Measurements from ENCODE around the gene LORICRIN.
"Not testable (repeated sequence)": the region's sequence is repeated elsewhere in the genome, so short reads cannot be mapped to it uniquely, and the experiment has no call there.

LORICRIN gene, protein sequence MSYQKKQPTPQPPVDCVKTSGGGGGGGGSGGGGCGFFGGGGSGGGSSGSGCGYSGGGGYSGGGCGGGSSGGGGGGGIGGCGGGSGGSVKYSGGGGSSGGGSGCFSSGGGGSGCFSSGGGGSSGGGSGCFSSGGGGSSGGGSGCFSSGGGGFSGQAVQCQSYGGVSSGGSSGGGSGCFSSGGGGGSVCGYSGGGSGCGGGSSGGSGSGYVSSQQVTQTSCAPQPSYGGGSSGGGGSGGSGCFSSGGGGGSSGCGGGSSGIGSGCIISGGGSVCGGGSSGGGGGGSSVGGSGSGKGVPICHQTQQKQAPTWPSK

DNA sequence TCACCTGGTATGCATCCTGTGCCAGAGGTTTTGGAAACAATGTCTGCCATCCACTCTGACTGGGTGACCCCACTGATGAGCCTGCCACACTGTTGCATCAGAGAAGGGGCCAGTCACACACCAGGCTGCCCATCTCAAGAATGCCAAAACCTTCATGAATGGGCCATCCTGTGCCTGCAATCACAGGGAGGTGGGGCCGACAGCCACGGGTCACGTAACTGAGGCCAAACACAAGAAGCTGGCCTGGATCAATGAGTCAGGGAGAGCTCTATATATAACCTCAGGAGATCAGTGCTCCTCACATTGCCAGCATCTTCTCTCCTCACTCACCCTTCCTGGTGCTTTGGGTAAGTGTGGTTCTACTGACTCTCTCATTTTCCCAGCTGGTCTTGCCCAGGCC lies at the start of gene LORICRIN:
Gene LORICRIN, plus strand, starts transcription at position 301 of the 400 bp plus-strand sequence. CDS start 1,263 bp downstream, outside the sequence.
- no peak for DNase-seq (ENCODE audit: low read depth)

- DNase-seq (ENCODE audit: low read depth), result no peak
Observed at GRCh38 chr1:153210206-153210605, 49.3 kb upstream of the LORICRIN start.

DNA sequence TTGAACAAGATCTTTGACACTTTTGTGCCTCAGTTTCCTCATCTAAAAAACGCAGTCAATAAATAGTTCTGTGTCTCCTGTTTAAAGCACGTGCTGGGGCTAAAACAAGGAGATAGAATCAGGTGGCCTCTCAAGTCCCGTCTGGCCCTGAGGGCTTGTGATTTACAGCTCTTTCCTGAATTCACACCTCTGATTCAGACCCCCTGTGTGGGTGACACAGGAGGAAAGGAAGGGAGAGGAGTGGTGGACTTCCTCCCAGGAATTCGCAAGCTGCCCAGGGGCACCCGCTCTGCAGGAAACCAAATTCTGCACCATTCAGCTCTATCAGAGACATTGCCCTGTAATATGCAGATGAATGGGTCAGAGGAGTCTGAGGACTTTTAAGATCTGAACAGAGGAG lies 47.3 kb upstream of the LORICRIN start:
- no peak for DNase-seq (ENCODE audit: low read depth)

GRCh38 chr1:153213519-153213918 lies 46.0 kb upstream of the LORICRIN start:
- DNase-seq (ENCODE audit: low read depth), result no peak

DNA sequence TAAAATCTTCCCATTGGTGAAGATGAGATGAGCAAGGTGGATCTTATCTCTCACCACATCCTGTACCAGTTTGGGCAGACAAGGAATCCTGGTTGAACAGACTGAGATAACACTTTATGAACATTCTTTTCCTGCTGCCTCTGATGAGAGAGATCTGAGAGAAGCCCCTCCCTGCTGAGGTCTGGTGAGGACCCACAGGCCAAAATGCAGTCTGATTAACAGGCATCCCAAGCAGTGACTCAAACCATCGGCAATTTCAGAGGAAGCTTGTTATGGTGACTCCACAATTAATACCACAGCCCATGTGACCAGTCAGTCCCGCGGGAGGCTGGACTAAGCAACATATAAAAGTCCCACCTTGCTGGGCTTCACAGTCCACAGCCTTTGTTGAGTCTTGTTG lies 42.3 kb upstream of the LORICRIN start, which contains the start of gene PRR9:
Gene PRR9, plus strand, starts transcription at position 373 of the 400 bp plus-strand sequence. CDS start 561 bp downstream, outside the sequence.
- no peak for DNase-seq (ENCODE audit: low read depth)

- DNase-seq (ENCODE audit: low read depth), result no peak
Observed at GRCh38 chr1:153217744-153218416, 41.6 kb upstream of the LORICRIN start.

GRCh38 chr1:153220606-153221303 lies 38.7 kb upstream of the LORICRIN start:
- DNase-seq (ENCODE audit: low read depth), result no peak

DNA sequence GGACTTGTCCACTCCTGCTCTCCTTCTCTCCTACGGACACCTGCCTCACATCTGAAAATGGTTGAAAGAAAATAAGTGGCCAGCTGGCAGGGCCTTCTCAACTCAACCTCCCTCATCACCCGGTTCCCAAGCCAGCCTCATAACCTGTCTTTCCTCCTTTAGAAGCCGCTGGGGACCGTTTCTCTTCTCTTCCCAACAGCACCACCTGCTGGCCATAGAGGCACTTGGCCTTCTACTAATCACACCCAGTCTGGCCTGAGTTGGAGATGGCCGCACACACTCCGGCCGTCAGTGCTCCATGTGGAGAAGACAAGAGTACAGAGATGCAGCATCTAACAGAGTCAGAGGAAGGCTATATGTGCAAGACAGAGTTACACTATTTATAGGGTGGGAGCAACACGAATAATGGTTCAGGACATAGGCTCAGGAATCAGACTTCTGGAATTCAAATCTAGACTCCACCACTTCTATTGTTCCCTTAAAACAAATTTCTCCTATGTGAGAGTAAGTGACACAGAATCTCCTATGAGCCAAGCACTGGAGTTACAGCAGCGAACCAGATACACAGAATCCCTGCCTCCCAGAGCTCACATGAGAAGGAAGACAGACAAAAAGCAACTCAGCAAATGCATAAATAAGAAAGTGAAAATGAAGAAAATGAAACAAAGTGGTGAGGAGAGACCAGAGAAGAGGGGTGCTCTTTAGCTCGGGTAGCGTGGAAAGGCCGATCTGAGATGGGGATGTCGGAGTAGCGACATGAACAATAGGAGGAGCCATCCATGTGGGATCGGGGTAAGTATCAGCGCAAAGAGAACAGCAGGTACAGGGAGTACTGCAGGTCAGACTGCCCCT lies 36.2 kb upstream of the LORICRIN start:
- peak; percentile 22 for DNase-seq (ENCODE audit: low read depth)

- no peak for DNase-seq (ENCODE audit: low read depth)
Observed at GRCh38 chr1:153227810-153228209, 31.7 kb upstream of the LORICRIN start.

GRCh38 chr1:153228491-153228890 lies 31.0 kb upstream of the LORICRIN start:
- DNase-seq (ENCODE audit: low read depth), result no peak

GRCh38 chr1:153229076-153229829 lies 30.2 kb upstream of the LORICRIN start:
- not testable (repeated sequence) for DNase-seq (ENCODE audit: low read depth)

- no peak for DNase-seq (ENCODE audit: low read depth)
Observed at GRCh38 chr1:153231363-153231762, 28.1 kb upstream of the LORICRIN start.

DNA sequence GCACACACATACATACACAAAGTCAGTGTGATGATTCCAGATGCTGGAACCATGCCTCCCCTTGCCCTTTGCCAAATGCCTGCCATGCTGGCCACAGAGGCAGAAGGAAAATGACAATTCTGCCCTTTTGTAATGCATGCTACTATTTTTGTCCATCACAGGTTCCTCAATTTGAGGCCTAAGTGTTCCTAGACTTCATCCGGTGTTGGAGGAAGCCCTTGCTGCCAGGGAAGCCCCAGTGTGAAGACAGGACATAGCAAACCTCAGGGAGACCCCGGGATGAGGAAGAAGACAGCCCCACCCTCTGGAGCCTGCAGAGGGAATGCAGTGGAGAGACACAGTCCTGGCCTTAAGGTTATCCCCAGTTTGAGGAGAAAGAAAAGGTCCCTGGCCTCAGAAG lies 27.7 kb upstream of the LORICRIN start:
- DNase-seq (ENCODE audit: low read depth), result no peak

DNA sequence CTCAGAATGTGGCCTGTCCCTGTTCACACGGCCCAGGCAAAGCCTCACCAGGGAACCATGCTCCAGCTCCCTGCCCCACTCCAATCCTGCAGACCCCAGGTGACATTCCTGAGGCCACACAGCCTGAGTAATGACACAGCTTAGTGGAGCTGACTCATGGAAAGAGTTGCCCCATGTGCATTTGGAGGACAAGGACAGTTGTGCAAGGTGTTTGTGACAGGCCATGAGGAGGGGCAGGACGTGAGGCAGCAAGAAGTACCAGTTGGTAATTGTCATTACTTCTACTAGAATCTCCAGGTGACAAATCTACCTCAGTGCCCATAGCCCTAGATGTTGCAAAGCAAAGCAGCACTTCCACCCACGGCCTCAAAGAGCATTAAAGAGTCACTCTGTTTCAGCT lies 26.9 kb upstream of the LORICRIN start:
- no peak for DNase-seq (ENCODE audit: low read depth)

GRCh38 chr1:153233448-153233847 lies 26.0 kb upstream of the LORICRIN start:
- no peak for DNase-seq (ENCODE audit: low read depth)

- DNase-seq (ENCODE audit: low read depth), result no peak
Observed at GRCh38 chr1:153238527-153238926, 21.0 kb upstream of the LORICRIN start.

DNA sequence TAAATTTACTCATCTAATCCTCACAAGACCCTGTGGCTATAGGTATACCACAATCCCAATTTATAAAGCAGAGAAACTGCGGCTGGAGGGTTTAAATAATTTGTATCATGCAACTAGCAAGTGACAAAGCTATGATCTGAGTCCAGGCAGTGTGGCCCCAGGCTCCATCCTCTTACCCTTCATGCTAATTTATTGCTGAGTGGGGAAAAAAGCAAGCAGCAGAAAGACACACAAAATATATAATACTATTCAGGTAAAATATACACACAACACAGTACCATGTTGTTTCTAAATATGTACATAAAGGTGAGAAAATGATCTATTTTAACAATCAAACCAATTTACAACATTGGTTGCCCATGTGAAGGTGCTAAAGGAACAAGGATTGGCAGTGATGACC lies 17.3 kb upstream of the LORICRIN start:
- DNase-seq (ENCODE audit: low read depth), result no peak

- no peak for DNase-seq (ENCODE audit: low read depth)
Observed at GRCh38 chr1:153245466-153245865, 14.0 kb upstream of the LORICRIN start.

DNA sequence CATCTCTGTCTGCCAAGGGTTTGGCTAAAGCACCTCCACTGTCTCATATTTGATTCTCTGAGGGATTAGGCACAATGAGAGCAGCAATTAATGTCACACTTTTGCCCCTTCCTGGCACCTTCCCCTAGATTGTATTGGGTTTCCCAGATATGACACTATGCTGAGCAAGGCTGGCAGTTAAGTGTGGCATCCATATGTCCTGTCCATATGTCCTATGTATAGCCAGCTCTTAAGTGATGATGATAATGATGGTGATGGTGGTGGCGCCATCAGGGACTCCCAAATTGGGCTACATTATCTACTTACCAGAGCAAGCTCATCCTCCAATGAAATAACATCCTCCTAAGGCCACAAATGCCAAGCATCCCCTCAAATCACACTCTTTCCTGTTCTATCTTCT lies 13.5 kb upstream of the LORICRIN start:
- DNase-seq (ENCODE audit: low read depth), result no peak

- no peak for DNase-seq (ENCODE audit: low read depth)
Observed at GRCh38 chr1:153246825-153247224, 12.7 kb upstream of the LORICRIN start.

DNA sequence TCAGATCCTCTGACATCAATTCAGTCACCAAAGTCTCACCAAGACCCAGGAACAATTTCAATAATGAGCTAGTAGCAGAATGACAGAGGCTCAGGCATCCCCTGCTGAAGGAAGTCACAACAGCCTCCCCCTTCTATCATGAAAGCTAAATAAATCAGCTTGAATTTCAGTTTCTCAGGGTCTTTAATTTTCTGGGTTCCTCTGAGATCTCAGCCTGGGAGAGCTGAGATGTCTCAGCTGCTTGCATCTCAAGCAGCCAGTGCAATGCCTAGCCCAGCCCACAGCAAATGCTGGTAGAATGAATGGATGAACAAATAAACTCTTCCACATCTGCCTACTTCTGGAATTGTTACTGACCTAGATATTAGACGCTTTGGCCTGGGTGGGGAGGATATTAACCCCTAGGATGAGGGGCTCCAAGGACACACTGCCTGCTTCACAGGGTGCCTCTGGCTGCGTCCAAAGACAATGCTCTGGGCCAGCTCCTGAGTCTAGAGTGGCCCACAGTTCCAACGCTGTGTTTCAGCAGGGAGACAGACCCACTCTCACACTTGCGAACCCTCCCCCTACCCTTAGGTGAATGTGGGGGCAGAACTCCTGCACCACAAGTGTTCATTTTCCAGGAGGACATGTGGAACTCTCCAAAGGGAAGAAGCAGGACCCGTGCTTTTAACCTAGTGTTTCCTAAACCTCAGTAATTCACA lies 11.2 kb upstream of the LORICRIN start:
- no peak for DNase-seq (ENCODE audit: low read depth)
